Lower leg skin (tissue), 3 donors: ENCODE data around the gene WBP11.
"Not testable (repeated sequence)": the region's sequence is repeated elsewhere in the genome, so short reads cannot be mapped to it uniquely, and the experiment has no call there.

Experiments used
- CTCF ChIP-seq, 3 donors: fragments of 450-650 bp; IDR thresholded peaks; one replicate each; pipeline ENCODE4 v1.5.1; 2016; ENCODE audit warnings: antibody characterized with exemption in 3 of 3, mild to moderate bottlenecking in 3 of 3, moderate library complexity in 2 of 3
- POLR2A ChIP-seq, 2 donors: fragments of 450-650 bp; IDR thresholded peaks; one replicate each; pipeline ENCODE4 v1.6.1; 2016 to 2017; ENCODE audit warnings: antibody characterized with exemption in 2 of 2, mild to moderate bottlenecking in 1 of 2, moderate library complexity in 1 of 2

- TF ChIP-seq CTCF, POLR2A (IDR thresholded peaks at IDR 0.05): not testable (repeated sequence)
Measured at GRCh38 chr12:14766020-14766419, 37.3 kb downstream of the WBP11 start.
